ENCODE results near the gene CD7. TPM values are rescaled to one million over a fixed set of nuclear protein-coding genes. Genes with fewer than 3 reads are reported as not detected.

Gene CD7
- total and polyA plus RNA-seq, 2 donors (not counting 1 experiment from before 2014, with no cell fraction given), result 0.67 to 1.3 TPM

- H3K9me3 ChIP-seq (ENCODE audit: control extremely low read depth in 1 of 3, control insufficient read depth in 2 of 3, insufficient read depth in 1 of 3, low read length in 2 of 3), result peaks cover 0 to 4% (median 0%) of the 10 kb centered on the region in 3 donors
- H3K4me3 ChIP-seq (ENCODE audit: control extremely low read depth in 1 of 5, extremely low read depth in 1 of 5, insufficient read depth in 1 of 5, low read depth in 2 of 5, low read length in 4 of 5), result peak overlapping the region; percentile 50 to 86 (median 72)
- 82% methylated on average over 7 of the region's 19 CpGs for WGBS (ENCODE audit: insufficient coverage)
- no peaks in the 10 kb centered on the region for H4K20me1 ChIP-seq (ENCODE audit: control insufficient read depth, insufficient read depth, low read length, poor library complexity, severe bottlenecking)
- no peaks in the 10 kb centered on the region for H3K9me3 Mint-ChIP-seq (ENCODE audit: insufficient read depth)
- peak overlapping the region; percentile 75 for H3K9ac ChIP-seq (ENCODE audit: low read length)
- H3K36me3 ChIP-seq (replicated peaks in 1 of 2; ENCODE audit: control extremely low read depth in 1 of 2, control insufficient read depth in 1 of 2, extremely low read depth in 1 of 2, insufficient read depth in 2 of 2, low read length in 1 of 2), result no peaks in the 10 kb centered on the region
- peak overlapping the region; percentile 89 for H2AFZ ChIP-seq (ENCODE audit: insufficient read depth, low read depth, low read length, poor library complexity, severe bottlenecking)
- H3K27ac Mint-ChIP-seq, result peak overlapping the region; percentile 53
- intact Hi-C loops (cut with micrococcal nuclease), result loop anchor here (1.0 to 10.0 kb wide), 3 partner anchors 18 to 427 kb away; partner anchors contain the start of genes CSNK1D, HEXD, OGFOD3 and P4HB
- peaks cover 14 to 29% of the 10 kb centered on the region in 2 donors for H3K4me1 ChIP-seq (ENCODE audit: control insufficient read depth in 2 of 2, insufficient read depth in 2 of 2, low read length in 2 of 2)
- H3K4me3 Mint-ChIP-seq, result peak overlapping the region; percentile 79
- TF ChIP-seq CTCF (IDR thresholded peaks at IDR 0.05), result no peak
- no peak for TF ChIP-seq EZH2 (IDR thresholded peaks at IDR 0.05; ENCODE audit: borderline replicate concordance, insufficient read depth, low read depth, low read length, poor library complexity, severe bottlenecking)
- peak overlapping the region; percentile 92 for H3K4me2 ChIP-seq (replicated peaks; ENCODE audit: low read depth, low read length, poor library complexity, severe bottlenecking)
- H3K27me3 ChIP-seq (replicated peaks in 1 of 4; ENCODE audit: control extremely low read depth in 1 of 4, control insufficient read depth in 3 of 4, insufficient read depth in 4 of 4, low read length in 3 of 4), result no peaks in the 10 kb centered on the region
- H3K79me2 ChIP-seq (ENCODE audit: control insufficient read depth, insufficient read depth, low read length), result no peaks in the 10 kb centered on the region
- ChIA-PET CTCF (interaction anchor here (1.0 to 1.9 kb wide), 3 partner anchors 10 to 85 kb away, joined by 3 to 16 read pairs (median 3); no protein-coding TSS in a partner anchor), POLR2A (interaction anchor here (0.9 to 3.3 kb wide), 7 partner anchors 8 to 158 kb away, joined by 3 to 28 read pairs (median 3); partner anchors contain the start of genes CSNK1D and SLC16A3)
- H3K4me1 Mint-ChIP-seq, result peaks cover 40% of the 10 kb centered on the region
- H3K27ac ChIP-seq (ENCODE audit: low read length in 2 of 2), result peak overlapping the region; percentile 92 to 97
- DNase-seq, result peak; percentile 27
- no peaks in the 10 kb centered on the region for H3K27me3 Mint-ChIP-seq
- no peak for ATAC-seq (ENCODE audit: low read depth)
Measured at GRCh38 chr17:82291582-82292250, 25.7 kb downstream of the CD7 start.
